Peyer's patch (tissue), 4 donors: ENCODE data around the gene RPL19.

Experiments
- POLR2A ChIP-seq, 2 donors: fragments of 450-650 bp; IDR thresholded peaks; one replicate each; pipeline ENCODE4 v1.5.1; 2017; ENCODE audit warnings: antibody characterized with exemption in 2 of 2, mild to moderate bottlenecking in 2 of 2, moderate library complexity in 2 of 2
- TF ChIP-seq, protein P1 (sequence below), 6 experiments: fragments of 450-650 bp in 4 of 6; fragments of 200-600 bp in 2 of 6; sonication (generic) in 1 of 6; IDR thresholded peaks; one replicate each; pipeline ENCODE4 v1.5.1; 2017 to 2019; ENCODE audit warnings: antibody characterized with exemption in 6 of 6, mild to moderate bottlenecking in 3 of 6, moderate library complexity in 1 of 6

DNA sequence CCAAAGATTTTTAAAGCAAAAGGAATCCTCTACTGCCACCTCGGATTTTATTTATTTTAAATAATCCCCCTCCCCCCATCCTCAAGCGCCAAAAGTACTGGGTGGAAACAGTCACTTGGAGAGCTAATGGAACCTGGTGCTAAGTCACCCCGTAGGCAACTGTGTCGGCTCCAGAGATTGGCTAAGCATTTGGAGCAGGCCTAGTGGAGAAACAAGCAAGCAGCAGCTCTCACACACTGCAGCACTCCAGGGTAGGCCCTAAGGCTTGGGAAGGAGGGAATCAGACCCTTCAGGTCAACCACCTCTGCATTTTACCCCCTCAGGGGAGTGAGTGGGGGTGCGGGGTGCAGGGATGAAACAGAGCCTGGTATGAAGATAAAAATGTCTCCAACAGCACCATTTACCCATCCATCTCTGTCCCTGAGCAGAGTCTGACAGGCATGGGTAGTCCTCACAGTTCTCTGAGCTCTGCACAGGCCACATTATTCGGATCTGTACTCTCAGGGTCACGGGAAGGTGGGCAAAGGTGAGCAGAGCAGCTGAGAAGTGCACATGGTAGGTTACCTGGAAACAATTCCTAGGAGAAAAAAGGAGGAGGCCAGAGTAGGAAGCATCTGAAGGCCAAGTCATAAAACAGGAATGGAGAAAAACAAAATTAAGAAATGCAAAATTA, 52.8 kb downstream of the RPL19 start:
- TF ChIP-seq, protein P1, sequence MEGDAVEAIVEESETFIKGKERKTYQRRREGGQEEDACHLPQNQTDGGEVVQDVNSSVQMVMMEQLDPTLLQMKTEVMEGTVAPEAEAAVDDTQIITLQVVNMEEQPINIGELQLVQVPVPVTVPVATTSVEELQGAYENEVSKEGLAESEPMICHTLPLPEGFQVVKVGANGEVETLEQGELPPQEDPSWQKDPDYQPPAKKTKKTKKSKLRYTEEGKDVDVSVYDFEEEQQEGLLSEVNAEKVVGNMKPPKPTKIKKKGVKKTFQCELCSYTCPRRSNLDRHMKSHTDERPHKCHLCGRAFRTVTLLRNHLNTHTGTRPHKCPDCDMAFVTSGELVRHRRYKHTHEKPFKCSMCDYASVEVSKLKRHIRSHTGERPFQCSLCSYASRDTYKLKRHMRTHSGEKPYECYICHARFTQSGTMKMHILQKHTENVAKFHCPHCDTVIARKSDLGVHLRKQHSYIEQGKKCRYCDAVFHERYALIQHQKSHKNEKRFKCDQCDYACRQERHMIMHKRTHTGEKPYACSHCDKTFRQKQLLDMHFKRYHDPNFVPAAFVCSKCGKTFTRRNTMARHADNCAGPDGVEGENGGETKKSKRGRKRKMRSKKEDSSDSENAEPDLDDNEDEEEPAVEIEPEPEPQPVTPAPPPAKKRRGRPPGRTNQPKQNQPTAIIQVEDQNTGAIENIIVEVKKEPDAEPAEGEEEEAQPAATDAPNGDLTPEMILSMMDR (IDR thresholded peaks at IDR 0.05) = no peak
- TF ChIP-seq POLR2A (IDR thresholded peaks at IDR 0.05) = no peak
